Mucosa of descending colon (tissue), 3 donors: ENCODE measurements around the gene DDIT3. TPM values are rescaled to one million over a fixed set of nuclear protein-coding genes. Genes with fewer than 3 reads are reported as not detected.
"Not testable (repeated sequence)": the region's sequence is repeated elsewhere in the genome, so short reads cannot be mapped to it uniquely, and the experiment has no call there.

Experiments
- ATAC-seq: fragments of 200-7000 bp; cut with Tn5 transposase; one replicate; pipeline ENCODE4 v1.9.1; 2020; ENCODE audit warnings: mild to moderate bottlenecking, moderate library complexity
- DNase-seq, 3 donors: peaks; one replicate each; pipeline ENCODE4 v3.0.0-alpha.2; 2020
- H3K36me3 ChIP-seq: fragments of 200-600 bp; one replicate; pipeline ENCODE4 v1.8.0; 2021; ENCODE audit warnings: low read depth, mild to moderate bottlenecking
- H3K4me1 ChIP-seq: fragments of 200-600 bp; one replicate; pipeline ENCODE4 v1.8.0; 2021; ENCODE audit warnings: low read depth, mild to moderate bottlenecking
- H3K4me3 ChIP-seq: fragments of 200-600 bp; one replicate; pipeline ENCODE4 v1.8.0; 2021; ENCODE audit warnings: mild to moderate bottlenecking
- H3K9me3 ChIP-seq: fragments of 200-600 bp; one replicate; pipeline ENCODE4 v1.8.0; 2021; ENCODE audit warnings: mild to moderate bottlenecking
- CTCF ChIP-seq: fragments of 200-600 bp; IDR thresholded peaks from one replicate; pipeline ENCODE4 v1.8.0; 2022; ENCODE audit warnings: antibody characterized with exemption, mild to moderate bottlenecking
- intact Hi-C, 2 donors: fragments of 100-400 bp; cut with DNase I in 1 of 2; cut with micrococcal nuclease in 1 of 2; formaldehyde crosslinking; loops; one replicate each; pipeline versions ENCODE4 v1.11.0 to v1.11.1; 2022; cut with DNase I, micrococcal nuclease
- total RNA-seq, 3 donors: library from RNA; stranded (reverse); fragmentation: NEBNext Ultra II Directional in 2 of 3; extraction: Animal tissue kit (Norgen Biotek cat#: 25700) in 2 of 3; gene quantifications; one replicate each; pipeline versions ENCODE4 v1.2.1 to v1.2.4, GENCODE V29; 2021 to 2023
- donor health status: DM: no; HTN: no; CAD: no; lungs with moderate emphysema.
- donor health status: DM: no; HTN: no; CAD: no.
- donor health status: DM: no; HTN: yes; CAD: no.

Gene DDIT3
- total RNA-seq, 3 donors from 2014 or later = 14.1 to 36.4 (median 19.1) TPM

GRCh38 chr12:57497223-57498131 lies 22.8 kb downstream of the DDIT3 start:
- Histone ChIP-seq H3K36me3 (no peaks in the 10 kb centered on the region), H3K9me3 (no peaks in the 10 kb centered on the region), H3K4me1 (no peaks in the 10 kb centered on the region), H3K4me3 (no peak overlapping the region)
- DNase-seq (no peak), ATAC-seq (no peak)
- intact Hi-C loops = no loop called here
- TF ChIP-seq CTCF = no peak

GRCh38 chr12:57496822-57497221 lies 23.5 kb downstream of the DDIT3 start:
- intact Hi-C loops = no loop called here
- ATAC-seq = no peak

GRCh38 chr12:57495051-57495701 lies 25.1 kb downstream of the DDIT3 start:
- not testable (repeated sequence) for H3K4me1 ChIP-seq, H3K36me3 ChIP-seq

More at GRCh38 chr12:57496822-57497221, 23.5 kb downstream of the DDIT3 start:
- Histone ChIP-seq H3K36me3 (no peaks in the 10 kb centered on the region), H3K9me3 (no peaks in the 10 kb centered on the region), H3K4me3 (no peak overlapping the region), H3K4me1 (no peaks in the 10 kb centered on the region)
- no peak for DNase-seq
- TF ChIP-seq CTCF = no peak

GRCh38 chr12:57491393-57492280 lies 28.7 kb downstream of the DDIT3 start:
- H3K9me3 ChIP-seq = no peaks in the 10 kb centered on the region
- no peak overlapping the region for H3K4me3 ChIP-seq
- intact Hi-C loops = no loop called here
- H3K36me3 ChIP-seq = peaks cover 3% of the 10 kb centered on the region
- DNase-seq (no peak), ATAC-seq (no peak)
- TF ChIP-seq CTCF = no peak
- peaks cover 10% of the 10 kb centered on the region for H3K4me1 ChIP-seq

More at GRCh38 chr12:57495051-57495701, 25.1 kb downstream of the DDIT3 start:
- intact Hi-C loops, DNase-seq, ATAC-seq, H3K4me3 ChIP-seq, H3K9me3 ChIP-seq: not testable (repeated sequence)

GRCh38 chr12:57490126-57490525 lies 30.2 kb downstream of the DDIT3 start:
- Histone ChIP-seq H3K36me3 (peaks cover 3% of the 10 kb centered on the region), H3K4me3 (no peak overlapping the region), H3K4me1 (peaks cover 10% of the 10 kb centered on the region), H3K9me3 (no peaks in the 10 kb centered on the region)
- TF ChIP-seq CTCF = no peak
- no peak for ATAC-seq
- DNase-seq = peak in 1 of 3 donors; percentile 16
- intact Hi-C loops = no loop called here
